Mononuclear cell (primary cell): ENCODE data around the gene NOL9. TPM values are rescaled to one million over a fixed set of nuclear protein-coding genes. Genes with fewer than 3 reads are reported as not detected.
"Not testable (repeated sequence)": the region's sequence is repeated elsewhere in the genome, so short reads cannot be mapped to it uniquely, and the experiment has no call there.

Experiments
- H3K27me3 ChIP-seq: 2 replicates; pipeline ENCODE4 v1.6.0; 2011; ENCODE audit warnings: low read length, control low read depth; ENCODE audit not compliant: insufficient read depth
- H3K4me1 ChIP-seq: 2 replicates; pipeline ENCODE4 v1.5.1; 2011; ENCODE audit warnings: mild to moderate bottlenecking, low read length, control low read depth; ENCODE audit not compliant: insufficient read depth
- H3K4me3 ChIP-seq: 2 replicates; pipeline ENCODE4 v1.5.1; 2011; ENCODE audit warnings: mild to moderate bottlenecking, low read length, moderate library complexity
- H3K9me3 ChIP-seq: 2 replicates; pipeline ENCODE4 v1.5.1; 2011; ENCODE audit warnings: low read depth, mild to moderate bottlenecking, control low read depth, low read length
- total RNA-seq: library from RNA; depleted of rRNA; stranded (reverse); fragments of >200 nt; gene quantifications from one replicate; pipeline ENCODE4 v1.2.3, GENCODE V29; 2012

The NOL9 gene
- 73.4 TPM for total RNA-seq

- peak within 1 kb of the TSS; percentile 93 for H3K4me3 ChIP-seq
- H3K27me3 ChIP-seq, result no peaks in the 10 kb centered on the region
- peaks cover 20% of the 10 kb centered on the region for H3K4me1 ChIP-seq
- H3K9me3 ChIP-seq, result no peaks in the 10 kb centered on the region
These were observed at the start of gene NOL9 for GRCh38 chr1:6554031-6554906. TSS of gene NOL9 (minus strand) at chr1:6554513. CDS start at chr1:6554502, 11 bp downstream.

- Histone ChIP-seq H3K27me3 (no peaks in the 10 kb centered on the region), H3K4me1 (peaks cover 40% of the 10 kb centered on the region), H3K4me3 (peak overlapping the region; percentile 84), H3K9me3 (no peaks in the 10 kb centered on the region)
These were observed 49.1 kb upstream of the NOL9 start for GRCh38 chr1:6603238-6603914.

GRCh38 chr1:6602669-6603237 is 48.4 kb upstream of the NOL9 start, which contains the start of gene KLHL21:
TSS of gene KLHL21 (minus strand) at chr1:6602869. CDS start at chr1:6602817, 52 bp downstream.
- Histone ChIP-seq H3K27me3 (no peaks in the 10 kb centered on the region), H3K4me3 (peak within 1 kb of the TSS; percentile 84), H3K4me1 (peaks cover 47% of the 10 kb centered on the region), H3K9me3 (no peaks in the 10 kb centered on the region)

GRCh38 chr1:6601923-6602668 is 47.8 kb upstream of the NOL9 start:
- H3K9me3 ChIP-seq, result no peaks in the 10 kb centered on the region
- no peaks in the 10 kb centered on the region for H3K27me3 ChIP-seq
- peak overlapping the region; percentile 84 for H3K4me3 ChIP-seq
- peaks cover 53% of the 10 kb centered on the region for H3K4me1 ChIP-seq

GRCh38 chr1:6601049-6601922 is 47.0 kb upstream of the NOL9 start:
- Histone ChIP-seq H3K4me3 (peak overlapping the region; percentile 84), H3K9me3 (no peaks in the 10 kb centered on the region), H3K27me3 (no peaks in the 10 kb centered on the region), H3K4me1 (peaks cover 56% of the 10 kb centered on the region)

GRCh38 chr1:6600410-6601048 is 46.2 kb upstream of the NOL9 start:
- peaks cover 56% of the 10 kb centered on the region for H3K4me1 ChIP-seq
- H3K4me3 ChIP-seq, result peak overlapping the region; percentile 84
- H3K9me3 ChIP-seq, result no peaks in the 10 kb centered on the region
- H3K27me3 ChIP-seq, result no peaks in the 10 kb centered on the region

GRCh38 chr1:6599991-6600390 is 45.7 kb upstream of the NOL9 start:
- H3K9me3 ChIP-seq, H3K27me3 ChIP-seq: not testable (repeated sequence)
- Histone ChIP-seq H3K4me3 (peak overlapping the region; percentile 84), H3K4me1 (peaks cover 56% of the 10 kb centered on the region)

GRCh38 chr1:6599141-6599975 is 45.0 kb upstream of the NOL9 start:
- Histone ChIP-seq H3K9me3 (no peaks in the 10 kb centered on the region), H3K27me3 (no peaks in the 10 kb centered on the region), H3K4me1 (peaks cover 50% of the 10 kb centered on the region), H3K4me3 (peak overlapping the region; percentile 84)

- Histone ChIP-seq H3K4me1 (peaks cover 43% of the 10 kb centered on the region), H3K4me3 (no peak overlapping the region)
These were observed 43.4 kb upstream of the NOL9 start for GRCh38 chr1:6597777-6598131.

GRCh38 chr1:6596886-6597776 is 42.8 kb upstream of the NOL9 start:
- peaks cover 49% of the 10 kb centered on the region for H3K4me1 ChIP-seq
- H3K4me3 ChIP-seq, result no peak overlapping the region
- no peaks in the 10 kb centered on the region for H3K27me3 ChIP-seq
- no peaks in the 10 kb centered on the region for H3K9me3 ChIP-seq

More at GRCh38 chr1:6597777-6598131, 43.4 kb upstream of the NOL9 start:
- Histone ChIP-seq H3K27me3 (no peaks in the 10 kb centered on the region), H3K9me3 (no peaks in the 10 kb centered on the region)

GRCh38 chr1:6596351-6596750 is 42.0 kb upstream of the NOL9 start:
- H3K4me3 ChIP-seq, result no peak overlapping the region
- H3K27me3 ChIP-seq, result no peaks in the 10 kb centered on the region
- H3K4me1 ChIP-seq, result peaks cover 57% of the 10 kb centered on the region
- H3K9me3 ChIP-seq, result no peaks in the 10 kb centered on the region

GRCh38 chr1:6594977-6595740 is 40.8 kb upstream of the NOL9 start:
- Histone ChIP-seq H3K27me3 (no peaks in the 10 kb centered on the region), H3K9me3 (no peaks in the 10 kb centered on the region), H3K4me3 (no peak overlapping the region), H3K4me1 (peaks cover 58% of the 10 kb centered on the region)
